GM13977 (cell line): ENCODE data around the gene NSL1.

Experiments used
- DNase-seq: peaks from one replicate; pipeline ENCODE4 v3.0.0; 2012; ENCODE audit warnings: low spot score
- CTCF ChIP-seq: IDR thresholded peaks from 2 replicates; pipeline ENCODE4 v1.5.1; 2012; ENCODE audit warnings: mild to moderate bottlenecking, control low read depth; ENCODE audit not compliant: insufficient read depth; ENCODE audit errors: extremely low read depth, missing control alignments
- in situ Hi-C: fragments of 300-500 bp; cut with MboI; formaldehyde crosslinking; loops from one replicate; pipeline ENCODE4 v1.12.0; 2022; ENCODE audit warnings: low sequenced_read_pairs, low pct_unique_long_range_greater_than_20kb, mixed read lengths, inconsistent platforms; ENCODE audit not compliant: unreplicated experiment

NSL1 gene

DNA sequence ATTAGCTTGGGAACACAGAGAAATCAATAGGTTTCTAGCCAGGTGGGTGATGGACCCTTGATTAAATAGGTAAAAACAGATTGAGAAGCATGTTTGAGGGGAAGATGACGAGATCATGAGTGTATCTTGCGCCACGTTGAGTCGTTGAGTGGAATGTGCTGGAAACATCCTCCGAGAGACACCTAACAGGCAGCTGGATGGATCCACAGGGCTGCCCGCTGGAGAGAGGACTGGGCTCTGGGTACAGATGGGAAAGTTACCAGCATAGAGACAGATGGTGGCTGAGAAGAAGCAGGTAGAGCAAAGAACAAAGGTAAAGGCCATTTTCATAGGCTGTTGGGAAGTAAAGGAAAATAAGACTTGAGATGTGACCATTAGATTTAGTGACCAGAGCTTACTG lies 107.5 kb downstream of the NSL1 start:
- in situ Hi-C loops, result no loop called here
- no peak for DNase-seq
- TF ChIP-seq CTCF, result no peak

GRCh38 chr1:212683357-212683722 lies 108.2 kb downstream of the NSL1 start:
- no peak for TF ChIP-seq CTCF
- peak; percentile 77 for DNase-seq
- in situ Hi-C loops, result no loop called here

GRCh38 chr1:212680680-212681389 lies 110.7 kb downstream of the NSL1 start:
- DNase-seq, result no peak
- in situ Hi-C loops, result no loop called here
- TF ChIP-seq CTCF, result no peak

DNA sequence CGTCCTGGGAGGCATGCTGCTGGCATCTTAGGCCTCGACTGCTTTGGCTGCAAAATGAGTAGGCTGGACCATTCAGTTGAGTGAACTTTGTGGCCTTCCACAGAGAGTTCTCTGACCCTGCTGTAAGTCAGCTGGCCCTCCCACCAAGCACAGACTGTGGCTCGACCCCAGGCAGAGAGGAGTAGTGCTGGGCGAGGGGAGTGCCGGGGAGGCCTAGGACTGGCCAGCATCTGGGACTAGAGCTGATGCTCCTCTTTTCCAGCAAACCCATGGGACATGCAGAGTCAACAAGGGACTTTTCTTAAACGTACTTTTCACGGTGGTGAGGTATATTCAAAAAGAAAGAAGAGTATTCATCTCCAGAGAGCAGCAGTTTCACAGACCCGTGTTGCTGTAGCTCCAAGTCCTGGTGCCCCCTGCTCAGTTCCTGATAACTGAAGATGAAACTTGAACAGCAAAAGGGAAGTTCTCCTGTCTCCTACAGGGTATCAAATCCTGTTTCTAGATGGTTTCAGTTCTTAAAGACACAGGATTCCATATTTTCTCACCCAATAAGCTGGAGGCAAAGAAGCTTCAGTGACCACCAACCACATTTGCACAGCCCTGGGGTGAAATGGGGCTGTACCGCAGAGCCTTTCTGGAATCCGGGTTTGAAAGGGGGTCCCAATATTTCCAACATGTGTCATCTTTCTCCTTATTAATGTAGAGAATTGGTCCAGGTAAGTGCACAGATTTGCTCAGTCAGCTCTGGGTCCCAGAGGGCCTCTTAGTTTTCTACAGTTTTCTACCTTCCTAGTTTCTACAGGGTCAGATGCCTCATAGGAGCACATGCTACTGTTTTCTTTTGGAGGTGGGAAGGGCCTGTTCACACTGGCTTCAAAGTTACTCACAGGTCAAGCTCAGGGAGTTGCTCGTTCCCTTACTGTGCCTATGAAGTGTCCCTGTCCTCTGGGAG lies 112.8 kb downstream of the NSL1 start:
- in situ Hi-C loops, result no loop called here
- peak; percentile 74 for DNase-seq
- TF ChIP-seq CTCF, result no peak

DNA sequence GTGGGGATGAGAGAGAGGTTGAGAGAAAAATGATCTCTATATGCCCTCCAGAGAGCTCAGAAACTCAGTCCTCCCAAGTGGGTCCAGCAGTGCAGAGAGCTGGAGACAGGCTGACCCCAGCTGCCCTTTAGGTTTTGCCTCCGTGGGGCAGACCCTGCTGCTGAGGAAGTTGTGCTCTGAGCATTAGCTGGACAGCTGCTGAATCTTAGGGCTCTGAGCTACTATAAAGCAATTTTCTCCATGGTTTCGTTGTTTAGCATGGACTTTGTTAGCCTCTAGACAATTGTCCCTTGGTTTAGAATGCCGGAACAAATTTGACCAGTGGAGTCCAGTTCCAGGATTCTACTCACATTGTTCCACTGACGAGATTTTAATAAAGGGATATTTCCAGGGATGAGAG lies 114.0 kb downstream of the NSL1 start:
- no peak for TF ChIP-seq CTCF
- no peak for DNase-seq
- in situ Hi-C loops, result no loop called here

DNA sequence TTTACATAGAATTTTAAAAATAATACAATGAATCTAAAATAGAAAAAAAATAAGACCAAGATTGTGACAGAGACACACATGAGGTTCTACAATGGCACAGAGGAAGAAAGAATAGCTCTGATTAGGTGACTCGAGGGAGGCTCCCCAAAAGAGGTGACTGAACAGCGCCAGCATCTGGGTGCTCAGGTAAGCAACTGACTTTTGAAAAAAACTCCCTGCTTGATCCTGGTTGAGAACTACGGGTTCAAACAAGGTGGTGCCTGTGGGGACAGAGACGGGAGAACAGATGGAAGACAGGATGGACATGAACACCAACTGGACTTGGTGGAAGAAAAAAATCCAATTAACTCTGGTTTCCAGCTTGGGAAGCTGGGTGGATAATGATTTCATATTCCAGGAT lies 114.4 kb downstream of the NSL1 start:
- no peak for TF ChIP-seq CTCF
- no peak for DNase-seq
- in situ Hi-C loops, result no loop called here
